ENCODE results near the gene SERPINH1.
A peak's percentile ranks its signal among the peaks of the same experiment; 100 is the strongest.

The SERPINH1 gene

GRCh38 chr11:75562048-75562835, at the start of gene SERPINH1:
SERPINH1 (plus strand) TSS chr11:75562253; CDS start chr11:75566350, 4,097 bp downstream.
- TF ChIP-seq ZBTB7A (IDR thresholded peaks at IDR 0.05; ENCODE audit: low read depth) (0 out of 2 replicates have a peak, but pooled peaks have one; percentile 43), TCF12 (IDR thresholded peaks at IDR 0.05; ENCODE audit: low read depth) (0 out of 2 replicates have a peak, but pooled peaks have one; percentile 11), FOXM1 (IDR thresholded peaks at IDR 0.05; ENCODE audit: borderline replicate concordance, low read depth) (no peak), EGR1 (IDR thresholded peaks at IDR 0.05) (no peak), MAX (IDR thresholded peaks at IDR 0.05) (peak; percentile 53; the same call in 1 of the 2 replicates), TAF1 (IDR thresholded peaks at IDR 0.05; ENCODE audit: low read depth) (no peak; the same call in none of the 2 replicates), CREB1 (IDR thresholded peaks at IDR 0.05; ENCODE audit: low read depth) (0 out of 2 replicates have a peak, but pooled peaks have one; percentile 21), TEAD4 (IDR thresholded peaks at IDR 0.05) (no peak)

DNA sequence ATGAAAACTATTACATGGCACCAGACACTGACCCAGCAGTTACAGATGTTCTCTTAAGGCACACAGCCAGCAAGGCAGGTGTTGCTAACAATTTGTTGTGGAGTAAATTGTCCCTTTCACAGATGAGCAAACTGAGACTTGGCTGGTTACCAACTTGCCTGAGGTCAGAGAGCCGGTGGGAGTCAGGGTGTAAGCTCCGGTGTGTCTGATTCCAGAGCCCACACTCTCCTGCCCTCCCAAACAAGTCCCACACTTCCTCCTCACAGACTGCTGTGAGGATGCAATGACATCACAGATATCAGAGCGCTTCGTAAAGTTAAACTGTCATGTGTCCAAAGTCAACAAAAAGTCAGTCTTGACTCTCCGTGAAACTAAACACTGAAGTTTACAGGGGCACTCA, 48.8 kb upstream of the SERPINH1 start:
- no peak for TF ChIP-seq TCF12 (IDR thresholded peaks at IDR 0.05; ENCODE audit: low read depth)
- TF ChIP-seq EP300 (IDR thresholded peaks at IDR 0.05; ENCODE audit: borderline replicate concordance): no peak
- TF ChIP-seq YY1 (IDR thresholded peaks at IDR 0.05; ENCODE audit: low read depth): no peak
- TF ChIP-seq ZBTB7A (IDR thresholded peaks at IDR 0.05; ENCODE audit: low read depth): no peak
- TF ChIP-seq NFIC (IDR thresholded peaks at IDR 0.05): peak; percentile 54; the same call in 1 of the 2 replicates

- no peak for TF ChIP-seq EP300 (IDR thresholded peaks at IDR 0.05; ENCODE audit: borderline replicate concordance)
- no peak for TF ChIP-seq EGR1 (IDR thresholded peaks at IDR 0.05)
- TF ChIP-seq RAD21 (IDR thresholded peaks at IDR 0.05; ENCODE audit: low read depth): no peak
- TF ChIP-seq TCF12 (IDR thresholded peaks at IDR 0.05; ENCODE audit: low read depth): no peak
- TF ChIP-seq ZBTB7A (IDR thresholded peaks at IDR 0.05; ENCODE audit: low read depth): no peak
- TF ChIP-seq CREB1 (IDR thresholded peaks at IDR 0.05; ENCODE audit: low read depth): no peak
- TF ChIP-seq CEBPB (IDR thresholded peaks at IDR 0.05): no peak
- no peak for TF ChIP-seq MAX (IDR thresholded peaks at IDR 0.05)
- TF ChIP-seq TAF1 (IDR thresholded peaks at IDR 0.05; ENCODE audit: low read depth): no peak
These were observed 47.5 kb upstream of the SERPINH1 start for GRCh38 chr11:75514596-75514995.

GRCh38 chr11:75516140-75516539, 45.9 kb upstream of the SERPINH1 start:
- TF ChIP-seq YY1 (IDR thresholded peaks at IDR 0.05; ENCODE audit: low read depth) (no peak), MAX (IDR thresholded peaks at IDR 0.05) (no peak), TCF12 (IDR thresholded peaks at IDR 0.05; ENCODE audit: low read depth) (no peak), REST (IDR thresholded peaks at IDR 0.05; ENCODE audit: low read depth) (no peak), RAD21 (IDR thresholded peaks at IDR 0.05; ENCODE audit: low read depth) (no peak)

- TF ChIP-seq CEBPB (IDR thresholded peaks at IDR 0.05): no peak
- TF ChIP-seq RAD21 (IDR thresholded peaks at IDR 0.05; ENCODE audit: low read depth): no peak
- TF ChIP-seq EP300 (IDR thresholded peaks at IDR 0.05; ENCODE audit: borderline replicate concordance): no peak
- no peak for TF ChIP-seq NFIC (IDR thresholded peaks at IDR 0.05)
These were observed 45.2 kb upstream of the SERPINH1 start for GRCh38 chr11:75516886-75517285.

DNA sequence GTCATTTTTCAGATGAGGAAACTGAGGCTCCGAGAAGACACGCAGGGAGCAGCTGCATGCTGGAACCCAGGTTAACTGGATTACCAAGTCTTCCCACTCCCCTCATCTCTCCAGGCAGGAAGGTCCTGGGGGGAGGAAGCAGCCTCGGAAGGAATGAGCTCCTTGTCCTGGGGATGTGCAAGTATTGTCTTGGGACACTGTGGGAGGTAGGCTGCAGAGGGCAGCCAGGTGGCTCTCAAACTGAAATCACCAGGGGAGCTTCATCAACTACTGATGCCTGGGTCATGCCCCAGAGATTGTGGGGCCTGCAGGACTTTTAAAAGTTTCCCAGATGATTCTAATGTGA, 43.9 kb upstream of the SERPINH1 start:
- TF ChIP-seq ZBTB7A (IDR thresholded peaks at IDR 0.05; ENCODE audit: low read depth) (no peak), CEBPB (IDR thresholded peaks at IDR 0.05) (no peak)

DNA sequence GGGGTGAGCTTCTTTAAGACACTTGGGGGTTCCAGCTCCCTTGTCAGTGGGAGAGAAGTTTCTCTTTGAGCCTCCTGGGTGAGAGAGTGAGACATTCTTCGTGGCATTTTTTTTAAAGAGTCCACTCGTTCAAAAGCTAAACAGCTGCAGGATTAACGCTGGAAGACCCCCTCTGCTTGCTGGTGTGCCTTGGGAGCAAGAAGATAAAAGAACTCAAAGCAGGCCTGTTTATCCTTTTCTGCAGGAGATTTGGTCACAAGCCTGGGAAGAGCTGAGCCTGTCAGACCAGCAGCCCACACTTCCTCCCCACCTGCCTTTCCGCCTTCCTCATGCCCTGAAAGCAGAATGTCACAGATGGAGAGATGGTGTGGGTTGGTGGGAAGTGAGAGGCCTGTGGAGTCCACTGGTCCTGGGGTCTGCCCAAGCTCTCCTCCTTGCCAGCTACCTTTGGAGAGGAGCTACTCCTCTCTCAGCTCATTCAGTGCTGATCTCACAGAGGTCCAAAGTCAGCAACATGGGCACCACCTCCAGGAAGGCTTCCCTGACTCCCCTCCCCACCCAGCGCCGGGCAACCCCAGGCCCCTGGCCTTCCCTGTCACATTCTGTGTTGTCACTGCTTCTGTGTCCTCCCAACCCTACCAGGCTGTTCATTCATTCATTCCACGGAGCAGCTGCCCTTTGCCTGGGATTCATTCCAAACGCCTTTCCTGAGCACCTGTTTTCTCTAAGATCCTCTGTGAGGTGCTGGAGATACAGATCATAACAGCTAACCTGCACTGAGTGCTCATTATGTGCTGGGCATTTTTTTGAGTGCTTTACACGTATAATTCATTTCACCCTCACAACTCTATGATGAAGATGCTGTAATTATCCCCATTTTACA, 43.0 kb upstream of the SERPINH1 start:
- no peak for TF ChIP-seq EP300 (IDR thresholded peaks at IDR 0.05; ENCODE audit: borderline replicate concordance)

GRCh38 chr11:75520688-75521087, 41.4 kb upstream of the SERPINH1 start:
- TF ChIP-seq EGR1 (IDR thresholded peaks at IDR 0.05): no peak
- TF ChIP-seq FOXM1 (IDR thresholded peaks at IDR 0.05; ENCODE audit: borderline replicate concordance, low read depth): no peak
- TF ChIP-seq TCF12 (IDR thresholded peaks at IDR 0.05; ENCODE audit: low read depth): no peak
- TF ChIP-seq ZBTB7A (IDR thresholded peaks at IDR 0.05; ENCODE audit: low read depth): no peak
- TF ChIP-seq CEBPB (IDR thresholded peaks at IDR 0.05): no peak
- TF ChIP-seq, protein P1, sequence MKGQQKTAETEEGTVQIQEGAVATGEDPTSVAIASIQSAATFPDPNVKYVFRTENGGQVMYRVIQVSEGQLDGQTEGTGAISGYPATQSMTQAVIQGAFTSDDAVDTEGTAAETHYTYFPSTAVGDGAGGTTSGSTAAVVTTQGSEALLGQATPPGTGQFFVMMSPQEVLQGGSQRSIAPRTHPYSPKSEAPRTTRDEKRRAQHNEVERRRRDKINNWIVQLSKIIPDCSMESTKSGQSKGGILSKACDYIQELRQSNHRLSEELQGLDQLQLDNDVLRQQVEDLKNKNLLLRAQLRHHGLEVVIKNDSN (IDR thresholded peaks at IDR 0.05): no peak
- TF ChIP-seq YY1 (IDR thresholded peaks at IDR 0.05; ENCODE audit: low read depth): no peak
- TF ChIP-seq REST (IDR thresholded peaks at IDR 0.05; ENCODE audit: low read depth): no peak
- TF ChIP-seq MAX (IDR thresholded peaks at IDR 0.05): no peak
- TF ChIP-seq RAD21 (IDR thresholded peaks at IDR 0.05; ENCODE audit: low read depth): no peak
- no peak for TF ChIP-seq CREB1 (IDR thresholded peaks at IDR 0.05; ENCODE audit: low read depth)
- no peak for TF ChIP-seq TAF1 (IDR thresholded peaks at IDR 0.05; ENCODE audit: low read depth)
- no peak for TF ChIP-seq NFIC (IDR thresholded peaks at IDR 0.05)
